Dermis microvascular lymphatic vessel endothelial cell (primary cell): ENCODE measurements around the gene TRRAP. TPM values are rescaled to one million over a fixed set of nuclear protein-coding genes. Genes with fewer than 3 reads are reported as not detected.
"Not testable (repeated sequence)": the region's sequence is repeated elsewhere in the genome, so short reads cannot be mapped to it uniquely, and the experiment has no call there.

ENCODE experiments used
- DNase-seq, 2 donors: peaks; one replicate each; pipeline versions ENCODE4 v3.0.0 to v3.0.0-alpha.2; 2010; ENCODE audit warnings: low read depth in 2 of 2
- total RNA-seq: library from RNA; depleted of rRNA; stranded (reverse); fragments of >200 nt; gene quantifications from 2 replicates; pipeline ENCODE4 v1.2.1, GENCODE V29; 2014

Gene TRRAP
- total RNA-seq, 1 donor from 2014 or later: 11.9 TPM

- no peak for DNase-seq
Observed at GRCh38 chr7:99028261-99028973, 150.1 kb downstream of the TRRAP start.

GRCh38 chr7:99029466-99030435 lies 151.4 kb downstream of the TRRAP start:
- DNase-seq: peak; percentile 24 to 79

DNA sequence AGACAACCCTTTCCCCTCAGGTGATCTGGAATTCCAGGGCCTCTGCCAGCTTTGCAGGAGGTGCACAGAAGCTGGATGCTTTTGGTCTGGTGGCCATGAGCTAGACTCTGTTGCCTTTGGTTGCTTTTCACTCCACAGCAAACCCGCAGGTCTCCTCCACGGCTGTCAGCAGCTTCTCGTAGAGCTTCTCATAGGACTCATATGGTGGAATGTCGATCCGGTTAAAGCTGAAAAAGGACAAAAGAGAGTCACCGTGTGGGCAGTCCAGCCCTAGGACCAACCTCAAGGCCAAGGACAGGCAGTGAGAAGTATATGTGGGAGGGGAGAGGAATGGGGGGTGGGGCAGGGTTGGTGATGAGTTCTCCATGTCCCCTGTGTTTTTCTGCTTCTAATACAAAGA lies 152.1 kb downstream of the TRRAP start:
- no peak for DNase-seq

GRCh38 chr7:99030951-99031350 lies 152.6 kb downstream of the TRRAP start:
- peak in 1 of 2 donors; percentile 52 for DNase-seq

- no peak for DNase-seq
Observed at GRCh38 chr7:99031496-99031895, 153.2 kb downstream of the TRRAP start.

DNA sequence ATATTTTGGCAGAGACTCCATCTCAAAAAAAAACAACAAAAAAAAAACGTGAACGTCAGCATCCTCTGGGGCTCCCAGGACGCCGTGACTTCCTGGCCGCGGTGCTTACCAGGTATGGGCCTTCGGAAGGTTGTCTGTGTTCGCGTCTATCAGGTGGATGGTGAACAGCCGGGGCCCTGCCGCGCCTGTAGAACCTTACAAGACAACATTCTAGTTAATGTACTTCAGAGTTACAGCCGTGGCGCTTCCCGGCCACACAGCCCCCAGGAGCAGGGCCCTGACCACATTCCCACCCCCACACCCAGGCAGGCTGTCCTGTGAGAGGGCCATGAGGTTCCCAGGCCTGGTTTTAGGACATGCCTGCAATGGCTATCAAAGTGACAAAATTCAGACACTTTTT lies 154.6 kb downstream of the TRRAP start:
- no peak for DNase-seq

DNA sequence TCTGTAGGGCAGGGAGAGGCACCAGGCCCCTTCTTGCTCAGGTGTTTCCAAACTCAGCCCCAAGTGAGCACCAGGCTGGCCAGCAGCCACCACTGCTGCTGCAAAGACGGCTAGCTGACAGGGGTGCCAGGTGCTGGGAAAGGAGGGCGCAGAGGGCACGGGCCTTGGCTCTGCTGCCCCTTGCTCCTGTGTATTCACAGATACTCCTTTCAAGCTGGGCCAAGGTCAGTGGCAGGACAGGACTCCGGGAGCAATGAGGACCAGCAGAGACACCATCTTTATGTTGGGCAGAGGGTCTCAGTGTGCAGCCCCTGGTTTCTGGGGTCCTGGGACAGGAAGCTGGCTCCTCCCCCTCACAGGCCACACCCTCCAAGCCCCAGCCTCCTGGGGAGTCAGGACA lies 155.4 kb downstream of the TRRAP start:
- no peak for DNase-seq

DNA sequence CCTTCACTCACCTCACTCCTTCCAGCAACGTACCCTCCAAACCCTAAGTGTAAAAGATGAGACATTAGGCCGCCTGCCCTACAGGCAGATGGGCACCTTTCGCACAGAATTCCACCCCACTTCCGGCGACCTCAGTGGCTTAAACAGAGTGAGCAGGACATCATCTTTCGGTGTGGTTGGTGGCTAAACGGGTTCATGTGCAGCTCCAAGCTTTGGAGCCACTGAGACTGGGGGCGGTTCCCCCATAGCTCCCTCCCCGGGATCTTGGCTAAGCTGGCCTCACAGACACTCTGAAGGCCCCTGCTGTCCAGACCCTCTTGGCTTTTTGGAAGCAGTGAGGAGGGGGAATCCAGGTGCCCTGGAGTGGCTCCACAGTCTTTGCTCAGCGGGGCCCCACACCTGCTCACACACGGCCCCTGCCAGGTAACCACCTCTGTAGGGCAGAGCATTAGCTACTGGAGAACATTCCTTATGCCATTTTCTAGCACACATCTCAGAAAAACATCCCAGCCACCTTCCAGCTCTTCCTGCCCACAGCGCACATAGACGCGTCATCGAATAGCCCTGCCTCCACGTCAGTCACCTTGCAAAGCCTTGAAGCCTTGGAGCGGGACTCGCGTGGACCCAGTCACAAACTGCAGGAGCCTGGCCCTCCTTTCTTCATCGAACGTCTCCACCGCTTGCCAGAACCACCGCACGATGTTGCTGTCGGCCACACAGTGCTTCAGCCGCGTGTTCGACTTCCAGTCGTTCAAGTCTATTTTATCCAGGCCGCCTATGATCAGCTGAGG lies 156.8 kb downstream of the TRRAP start:
- DNase-seq: no peak

- DNase-seq: no peak
Observed at GRCh38 chr7:99035723-99036545, 157.6 kb downstream of the TRRAP start.

GRCh38 chr7:99036546-99037111 lies 158.3 kb downstream of the TRRAP start:
- DNase-seq: peak in 1 of 2 donors; percentile 38

DNA sequence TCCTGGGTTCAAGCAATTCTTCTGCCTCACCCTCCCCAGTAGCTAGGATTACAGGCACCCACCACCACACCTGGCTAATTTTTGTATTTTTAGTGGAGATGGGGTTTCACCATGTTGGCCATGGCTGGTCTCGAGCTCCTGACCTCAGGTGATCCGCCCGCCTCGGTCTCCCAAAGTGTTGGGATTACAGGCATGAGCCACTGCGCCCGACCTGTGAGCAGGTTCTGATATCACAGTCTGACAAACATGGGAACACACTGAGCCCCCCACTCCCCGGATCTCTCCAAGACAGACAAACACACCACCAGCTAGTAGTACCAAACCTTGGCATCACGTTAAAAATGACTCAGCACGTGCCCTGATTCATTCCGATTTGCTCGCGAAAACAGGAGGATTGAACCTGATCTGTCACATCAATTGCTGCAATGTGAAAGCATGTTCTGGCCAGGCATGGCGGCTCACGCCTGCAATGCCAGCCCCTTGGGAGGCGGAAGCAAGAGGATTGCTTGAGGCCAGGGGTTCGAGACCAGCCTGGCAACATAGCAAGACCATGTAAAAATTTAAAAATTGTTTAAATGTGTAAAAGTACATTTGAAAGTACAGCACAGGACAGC lies 159.1 kb downstream of the TRRAP start:
- no peak for DNase-seq

- no peak for DNase-seq
Observed at GRCh38 chr7:99038086-99038855, 159.9 kb downstream of the TRRAP start.

GRCh38 chr7:99039384-99039891 lies 161.1 kb downstream of the TRRAP start:
- no peak for DNase-seq

- DNase-seq: peak; percentile 78 to 93
Observed at GRCh38 chr7:99040104-99040958, 162.0 kb downstream of the TRRAP start.

DNA sequence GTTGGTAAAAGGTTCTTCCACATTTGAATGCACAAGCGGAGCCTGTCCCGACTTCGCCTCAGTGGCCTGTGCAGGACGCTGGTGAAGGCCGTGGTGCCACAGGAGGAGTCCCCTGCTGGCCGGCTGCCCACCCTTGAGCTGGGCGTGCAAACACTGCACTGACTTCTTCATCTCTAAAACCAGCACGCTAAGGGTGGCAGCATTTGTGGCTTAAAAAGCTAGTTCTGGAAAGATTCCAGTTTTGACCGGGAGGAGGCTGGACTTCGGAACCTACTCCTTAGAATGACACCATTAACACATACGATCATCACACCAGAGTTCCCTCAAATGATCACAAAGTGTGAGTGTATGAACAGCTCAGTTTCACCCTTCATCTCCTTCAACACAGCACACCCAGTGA lies 163.2 kb downstream of the TRRAP start:
- no peak for DNase-seq

GRCh38 chr7:99042957-99043356 lies 164.6 kb downstream of the TRRAP start:
- DNase-seq: peak; percentile 30 to 85

DNA sequence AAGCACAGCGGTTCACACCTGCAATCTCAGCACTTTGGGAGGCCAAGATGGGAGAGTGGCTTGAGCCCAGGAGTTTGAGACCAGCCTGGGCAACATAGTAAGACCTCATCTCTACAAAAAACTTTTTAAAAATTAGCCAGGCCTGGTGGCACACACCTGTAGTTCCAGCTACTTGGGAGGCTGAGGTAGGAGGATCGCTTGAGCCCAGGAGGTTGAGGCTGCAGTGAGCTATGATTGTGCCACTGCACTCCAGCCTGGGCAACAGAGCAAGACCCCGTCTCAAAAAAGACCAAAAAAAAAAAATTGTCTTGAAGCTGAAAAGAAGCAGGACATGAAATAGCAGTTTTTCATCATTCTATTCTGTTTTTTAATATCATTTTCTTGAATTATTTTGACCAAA lies 166.5 kb downstream of the TRRAP start:
- not testable (repeated sequence) for DNase-seq

DNA sequence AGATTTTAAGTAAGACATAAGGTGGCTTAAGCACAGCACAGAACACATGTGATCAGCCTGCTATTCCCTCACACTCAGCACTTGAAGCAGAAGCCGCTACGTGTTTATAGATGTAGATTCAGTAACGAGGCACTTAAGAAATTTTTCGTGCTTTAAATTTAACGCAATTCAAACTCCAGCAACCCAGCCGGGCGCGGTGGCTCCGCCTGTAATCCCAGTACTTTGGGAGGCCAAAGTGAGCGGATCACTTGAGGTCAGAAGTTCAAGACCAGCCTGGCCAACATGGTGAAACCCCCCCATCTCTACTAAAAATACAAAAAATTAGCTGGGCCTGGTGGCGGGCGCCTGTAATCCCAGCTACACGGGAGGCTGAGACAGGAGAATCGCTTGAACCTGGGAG lies 167.9 kb downstream of the TRRAP start:
- DNase-seq: not testable (repeated sequence)
